Cardiac fibroblast (primary cell): ENCODE data around the gene TBC1D12.
"Not testable (repeated sequence)": the region's sequence is repeated elsewhere in the genome, so short reads cannot be mapped to it uniquely, and the experiment has no call there.

Experiments
- DNase-seq, 2 donors: peaks; one replicate each; pipeline versions ENCODE4 v3.0.0 to v3.0.0-alpha.2; 2010; ENCODE audit warnings: low read depth in 2 of 2
- H3K4me3 ChIP-seq, 2 donors: replicated peaks in 1 of 2; 1 replicate in 1 of 2; 2 replicates in 1 of 2; pipeline ENCODE4 v1.5.1; 2011; ENCODE audit warnings: low read depth in 2 of 2, low read length in 2 of 2, mild to moderate bottlenecking in 2 of 2, moderate library complexity in 1 of 2
- TF ChIP-seq, protein P1 (sequence below): IDR thresholded peaks from one replicate; pipeline ENCODE4 v1.5.1; 2011; ENCODE audit warnings: low read depth, mild to moderate bottlenecking, low read length, inconsistent platforms

Gene TBC1D12

DNA sequence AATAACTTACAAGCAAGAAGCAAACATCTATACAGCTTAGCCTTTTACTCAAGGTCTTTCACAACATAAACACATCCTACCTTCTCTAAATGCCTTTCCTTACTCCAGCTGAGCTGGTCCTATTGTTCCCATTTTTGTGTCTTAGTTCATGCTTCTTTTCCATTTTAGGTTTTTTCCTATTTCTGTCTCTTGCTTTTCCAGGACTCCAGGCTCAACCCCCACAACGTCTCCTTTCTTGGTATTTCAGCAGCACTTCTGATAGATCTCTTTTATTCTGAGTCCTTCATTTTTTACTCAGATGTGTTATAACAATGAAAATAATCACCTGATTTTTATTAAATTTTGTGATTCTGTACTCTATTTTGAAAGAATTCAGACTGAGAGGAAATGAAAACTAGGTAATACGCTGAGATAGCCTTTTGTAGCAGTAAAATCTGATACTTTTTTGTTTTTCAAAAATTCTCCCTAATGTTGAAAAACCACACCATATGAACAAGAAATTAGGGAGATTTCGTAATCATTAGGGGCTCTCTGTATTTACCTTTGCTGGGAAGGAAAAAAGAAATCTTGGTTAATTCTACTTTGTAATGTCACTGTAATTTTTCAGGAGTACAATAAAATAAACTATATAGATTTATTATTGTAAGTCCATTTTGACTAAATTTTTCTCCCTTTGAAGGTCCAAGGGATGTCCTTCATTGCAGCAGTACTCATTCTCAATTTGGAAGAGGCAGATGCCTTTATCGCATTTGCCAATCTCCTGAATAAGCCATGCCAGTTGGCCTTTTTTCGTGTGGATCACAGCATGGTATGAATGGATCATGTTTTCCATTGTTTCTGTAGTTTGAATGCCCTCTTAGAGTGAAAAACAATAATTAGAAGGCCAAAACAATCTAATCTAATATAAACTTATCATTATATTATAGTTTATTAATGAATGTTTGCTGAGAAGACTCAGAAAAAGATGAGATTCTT lies 119.2 kb downstream of the TBC1D12 start:
- DNase-seq, result no peak
- TF ChIP-seq, protein P1, sequence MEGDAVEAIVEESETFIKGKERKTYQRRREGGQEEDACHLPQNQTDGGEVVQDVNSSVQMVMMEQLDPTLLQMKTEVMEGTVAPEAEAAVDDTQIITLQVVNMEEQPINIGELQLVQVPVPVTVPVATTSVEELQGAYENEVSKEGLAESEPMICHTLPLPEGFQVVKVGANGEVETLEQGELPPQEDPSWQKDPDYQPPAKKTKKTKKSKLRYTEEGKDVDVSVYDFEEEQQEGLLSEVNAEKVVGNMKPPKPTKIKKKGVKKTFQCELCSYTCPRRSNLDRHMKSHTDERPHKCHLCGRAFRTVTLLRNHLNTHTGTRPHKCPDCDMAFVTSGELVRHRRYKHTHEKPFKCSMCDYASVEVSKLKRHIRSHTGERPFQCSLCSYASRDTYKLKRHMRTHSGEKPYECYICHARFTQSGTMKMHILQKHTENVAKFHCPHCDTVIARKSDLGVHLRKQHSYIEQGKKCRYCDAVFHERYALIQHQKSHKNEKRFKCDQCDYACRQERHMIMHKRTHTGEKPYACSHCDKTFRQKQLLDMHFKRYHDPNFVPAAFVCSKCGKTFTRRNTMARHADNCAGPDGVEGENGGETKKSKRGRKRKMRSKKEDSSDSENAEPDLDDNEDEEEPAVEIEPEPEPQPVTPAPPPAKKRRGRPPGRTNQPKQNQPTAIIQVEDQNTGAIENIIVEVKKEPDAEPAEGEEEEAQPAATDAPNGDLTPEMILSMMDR, result no peak
- no peak overlapping the region for H3K4me3 ChIP-seq

DNA sequence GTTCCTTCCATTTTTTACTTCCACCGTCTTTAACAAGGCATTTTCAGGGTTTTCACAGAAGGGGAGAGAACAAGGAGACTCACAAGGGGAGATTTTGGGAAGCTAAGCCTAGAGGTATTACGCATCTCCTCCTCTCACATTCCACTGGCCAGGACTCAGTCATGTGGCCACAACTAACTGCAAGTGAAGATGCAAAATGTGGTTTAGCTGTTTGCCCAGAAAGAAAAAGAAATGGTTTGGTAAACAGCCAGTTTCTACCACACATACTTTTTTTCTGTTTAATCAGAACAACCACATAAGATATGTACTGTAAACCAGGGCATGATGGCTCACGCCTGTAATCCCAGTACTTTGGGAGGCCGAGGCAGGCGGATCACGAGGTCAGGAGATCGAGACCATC lies 121.8 kb downstream of the TBC1D12 start:
- TF ChIP-seq, protein P1, result no peak
- peak; percentile 34 to 46 for DNase-seq
- H3K4me3 ChIP-seq, result no peak overlapping the region

DNA sequence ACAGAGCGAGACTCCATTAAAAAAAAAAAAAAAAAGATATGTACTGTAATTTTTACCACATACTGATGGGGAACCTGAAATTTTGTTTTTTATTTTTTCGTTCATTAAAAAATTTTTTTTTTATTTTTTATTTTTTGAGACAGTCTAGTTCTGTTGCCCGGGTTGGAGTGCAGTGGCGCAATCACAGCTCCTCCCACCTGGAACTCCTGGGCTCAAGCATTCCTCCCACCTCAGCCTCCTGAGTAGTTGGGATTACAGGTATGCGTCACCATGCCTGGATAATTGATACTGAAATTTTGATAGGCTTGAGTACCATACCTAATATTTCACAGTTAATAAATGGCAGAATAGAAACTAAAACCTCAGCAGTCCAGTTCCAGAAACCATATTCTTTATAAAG lies 122.4 kb downstream of the TBC1D12 start:
- no peak overlapping the region for H3K4me3 ChIP-seq
- no peak for DNase-seq
- TF ChIP-seq, protein P1, result no peak

DNA sequence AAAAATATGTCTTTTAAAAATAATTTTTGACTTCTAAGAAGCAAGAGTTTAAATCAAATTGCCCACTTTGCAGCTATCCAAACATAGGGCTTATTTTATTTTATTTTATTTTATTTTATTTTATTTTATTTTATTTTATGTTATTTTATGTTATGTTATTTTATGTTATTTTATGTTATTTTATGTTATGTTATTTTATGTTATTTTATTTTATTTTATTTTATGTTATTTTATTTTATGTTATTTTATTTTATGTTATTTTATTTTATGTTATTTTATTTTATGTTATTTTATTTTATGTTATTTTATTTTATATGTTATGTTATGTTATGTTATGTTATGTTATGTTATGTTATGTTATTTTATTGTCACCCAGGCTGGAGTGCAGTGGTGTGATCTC lies 129.2 kb downstream of the TBC1D12 start:
- not testable (repeated sequence) for H3K4me3 ChIP-seq, DNase-seq

DNA sequence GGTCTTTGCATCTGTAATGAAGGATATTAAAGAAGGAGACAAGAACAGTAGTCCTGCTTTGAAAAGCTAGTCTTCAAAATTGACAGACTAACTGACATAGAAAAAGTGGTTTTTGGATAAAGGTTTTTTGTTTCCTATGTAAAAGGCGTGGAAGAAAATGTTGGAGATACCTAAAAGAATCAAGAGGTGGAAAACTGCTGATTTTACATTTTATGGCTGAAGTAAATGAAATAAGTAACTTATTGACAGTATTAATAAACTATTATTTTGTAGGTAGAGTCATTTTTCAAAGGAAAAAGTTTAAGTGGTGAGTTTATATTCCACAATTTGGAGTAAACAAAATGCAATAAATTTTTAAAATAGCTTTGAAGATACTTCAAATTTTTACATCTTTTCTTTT lies 130.7 kb downstream of the TBC1D12 start:
- TF ChIP-seq, protein P1, result no peak
- no peak overlapping the region for H3K4me3 ChIP-seq
- DNase-seq, result no peak

DNA sequence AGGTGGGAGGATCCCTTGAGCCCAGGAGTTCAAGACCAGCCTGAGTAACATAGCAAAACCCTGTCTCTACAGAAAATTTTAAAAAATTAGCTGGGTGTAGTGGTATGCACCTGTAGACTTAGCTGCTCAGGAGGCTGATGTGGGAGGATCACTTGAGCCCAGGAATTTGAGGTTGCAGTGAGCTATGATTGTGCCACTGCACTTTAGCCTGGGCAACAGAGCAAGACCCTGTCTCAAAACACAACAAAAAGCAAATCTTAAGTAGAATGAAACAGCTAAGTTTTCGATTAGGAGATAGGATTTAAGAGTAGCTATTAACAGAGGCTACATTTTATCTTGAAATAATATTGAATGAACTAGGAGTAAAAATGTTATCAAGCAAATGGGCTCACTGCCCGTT lies 139.9 kb downstream of the TBC1D12 start:
- not testable (repeated sequence) for DNase-seq, H3K4me3 ChIP-seq

DNA sequence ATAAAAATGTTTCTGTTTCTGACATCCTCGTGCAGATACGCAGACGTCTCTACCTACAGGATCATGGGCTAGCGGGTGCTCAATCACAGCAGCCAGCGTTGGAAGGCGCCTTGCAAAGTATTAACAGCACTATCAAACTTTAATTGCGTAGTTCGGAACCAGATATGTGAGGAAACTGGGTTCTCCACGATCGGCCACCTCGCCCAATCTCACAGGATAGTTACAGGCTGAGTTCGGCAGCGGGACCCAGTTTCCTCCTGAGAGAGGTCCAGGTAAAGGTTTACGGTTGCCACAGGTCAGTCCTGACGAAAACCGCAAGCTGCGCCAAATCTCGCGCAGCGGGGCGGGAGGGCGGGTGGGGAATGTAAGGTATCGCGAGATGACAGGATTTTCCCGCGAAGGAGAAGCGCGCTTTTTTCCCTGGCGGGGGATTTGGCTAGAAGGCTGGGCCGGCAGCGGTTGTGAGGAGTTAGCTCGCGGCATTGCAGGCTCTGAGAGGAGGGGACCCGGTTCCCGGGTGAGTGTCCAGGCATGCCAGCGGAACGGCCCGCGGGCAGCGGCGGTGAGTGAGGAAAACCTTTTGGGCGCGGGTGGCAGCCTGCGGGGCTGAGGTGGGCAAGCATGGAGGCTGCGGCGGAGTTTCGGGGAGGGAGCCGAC lies 143.2 kb downstream of the TBC1D12 start, which contains the start of gene HELLS:
Gene HELLS (plus strand): TSS at position 398 of the 658 bp plus-strand sequence. CDS start 134 bp downstream, at position 532.
- DNase-seq, result peak; percentile 87 to 89
- TF ChIP-seq, protein P1, result no peak
- peak within 1 kb of the TSS; percentile 89 to 94 for H3K4me3 ChIP-seq
